ENCODE results near the gene TBC1D16.

- TF ChIP-seq CTCF (conservative IDR thresholded peaks at IDR 0.05; ENCODE audit: low read length) (no peak), EZH2phosphoT487 (IDR thresholded peaks at IDR 0.05; ENCODE audit: borderline replicate concordance) (no peak)
Observed at GRCh38 chr17:79956853-79957252, 78.8 kb downstream of the TBC1D16 start.

All from Loucy (cell line).